Measurements from ENCODE around the gene LYL1.

- TF ChIP-seq, protein P1, sequence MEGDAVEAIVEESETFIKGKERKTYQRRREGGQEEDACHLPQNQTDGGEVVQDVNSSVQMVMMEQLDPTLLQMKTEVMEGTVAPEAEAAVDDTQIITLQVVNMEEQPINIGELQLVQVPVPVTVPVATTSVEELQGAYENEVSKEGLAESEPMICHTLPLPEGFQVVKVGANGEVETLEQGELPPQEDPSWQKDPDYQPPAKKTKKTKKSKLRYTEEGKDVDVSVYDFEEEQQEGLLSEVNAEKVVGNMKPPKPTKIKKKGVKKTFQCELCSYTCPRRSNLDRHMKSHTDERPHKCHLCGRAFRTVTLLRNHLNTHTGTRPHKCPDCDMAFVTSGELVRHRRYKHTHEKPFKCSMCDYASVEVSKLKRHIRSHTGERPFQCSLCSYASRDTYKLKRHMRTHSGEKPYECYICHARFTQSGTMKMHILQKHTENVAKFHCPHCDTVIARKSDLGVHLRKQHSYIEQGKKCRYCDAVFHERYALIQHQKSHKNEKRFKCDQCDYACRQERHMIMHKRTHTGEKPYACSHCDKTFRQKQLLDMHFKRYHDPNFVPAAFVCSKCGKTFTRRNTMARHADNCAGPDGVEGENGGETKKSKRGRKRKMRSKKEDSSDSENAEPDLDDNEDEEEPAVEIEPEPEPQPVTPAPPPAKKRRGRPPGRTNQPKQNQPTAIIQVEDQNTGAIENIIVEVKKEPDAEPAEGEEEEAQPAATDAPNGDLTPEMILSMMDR (IDR thresholded peaks at IDR 0.05) = no peak
- TF ChIP-seq EZH2 (IDR thresholded peaks at IDR 0.05) = no peak
Measured at GRCh38 chr19:13134626-13135025, 32.0 kb upstream of the LYL1 start.
